H1 (cell line): Measurements from ENCODE around the gene CACNA2D3. TPM values are rescaled to one million over a fixed set of nuclear protein-coding genes. Genes with fewer than 3 reads are reported as not detected.

ENCODE experiments used
- CTCF ChIA-PET: fragments of 300-600 bp; sonication (Branson Sonifier 250); formaldehyde crosslinking; loops from one replicate; lab custom pipeline; 2021; ENCODE audit not compliant: partially characterized antibody; lab: Charles Lee
- POLR2A ChIA-PET: fragments of 300-600 bp; sonication (Branson Sonifier 250); formaldehyde crosslinking; loops from one replicate; lab custom pipeline; 2021; ENCODE audit warnings: inconsistent platforms; ENCODE audit not compliant: partially characterized antibody; lab: Charles Lee
- DNase-seq, 2 experiments: peaks; one replicate each; pipeline versions ENCODE4 v3.0.0 to v3.0.0-alpha.2; 2010 to 2022; ENCODE audit warnings: low spot score in 2 of 2, low read depth in 1 of 2, mixed read lengths in 1 of 2
- FAIRE-seq: peaks from 2 replicates; lab custom pipeline; 2011; peaks lifted over from hg19 to GRCh38; lab: Jason Lieb, UNC
- H2AFZ ChIP-seq: 2 replicates; pipeline ENCODE4 v1.8.1; 2012; ENCODE audit warnings: low read length, inconsistent platforms
- H2AK5ac ChIP-seq: 2 replicates; pipeline ENCODE4 v1.6.1; 2013; ENCODE audit warnings: low read depth, low read length
- H2BK120ac ChIP-seq: replicated peaks from 2 replicates; pipeline ENCODE3; 2013; ENCODE audit warnings: low read depth, low read length, inconsistent platforms
- H2BK12ac ChIP-seq: 2 replicates; pipeline ENCODE4 v1.6.1; 2013; ENCODE audit warnings: low read depth, low read length
- H2BK15ac ChIP-seq: 2 replicates; pipeline ENCODE4 v1.6.1; 2013; ENCODE audit warnings: low read length
- H2BK20ac ChIP-seq: 2 replicates; pipeline ENCODE4 v1.6.1; 2013; ENCODE audit warnings: low read length
- H2BK5ac ChIP-seq: 2 replicates; pipeline ENCODE4 v1.6.1; 2013; ENCODE audit warnings: low read depth, low read length
- H3K14ac ChIP-seq: 2 replicates; pipeline ENCODE4 v1.6.1; 2013; ENCODE audit warnings: inconsistent platforms; ENCODE audit not compliant: insufficient read length
- H3K18ac ChIP-seq: 2 replicates; pipeline ENCODE4 v1.6.1; 2013; ENCODE audit warnings: low read length; ENCODE audit errors: extremely low read depth
- H3K23ac ChIP-seq: 2 replicates; pipeline ENCODE4 v1.6.1; 2013; ENCODE audit warnings: inconsistent platforms; ENCODE audit not compliant: insufficient read length
- H3K23me2 ChIP-seq: 2 replicates; pipeline ENCODE4 v1.6.1; 2013; ENCODE audit warnings: low read depth, low read length
- H3K27ac ChIP-seq: 2 replicates; pipeline ENCODE4 v1.6.1; 2011; ENCODE audit warnings: low read depth, low read length, inconsistent platforms
- H3K27me3 ChIP-seq, 4 experiments: replicated peaks in 1 of 4; 1 replicate in 1 of 4; 2 replicates in 3 of 4; pipeline versions ENCODE4 v1.6.1 to v1.8.1; 2011 to 2013; ENCODE audit warnings: low read length in 3 of 4, mild to moderate bottlenecking in 3 of 4, inconsistent platforms in 2 of 4, mixed read lengths in 2 of 4, moderate library complexity in 1 of 4; ENCODE audit not compliant: control insufficient read depth in 3 of 4, insufficient read depth in 3 of 4; ENCODE audit errors: extremely low read depth in 1 of 4
- H3K36me3 ChIP-seq, 4 experiments: 2 replicates each; pipeline versions ENCODE4 v1.6.1 to v1.8.1; 2011 to 2013; ENCODE audit warnings: mild to moderate bottlenecking in 4 of 4, low read length in 3 of 4, moderate library complexity in 2 of 4, control low read depth in 1 of 4, inconsistent platforms in 1 of 4; ENCODE audit not compliant: insufficient read depth in 4 of 4, control insufficient read depth in 2 of 4
- H3K4ac ChIP-seq: replicated peaks from 2 replicates; pipeline ENCODE3; 2013; ENCODE audit warnings: low read length, low read depth, mixed read lengths, inconsistent platforms; ENCODE audit not compliant: insufficient read length
- H3K4me1 ChIP-seq, 4 experiments: replicated peaks in 1 of 4; 1 replicate in 1 of 4; 2 replicates in 3 of 4; pipeline versions ENCODE4 v1.6.1 to v1.8.1; 2011 to 2013; ENCODE audit warnings: low read length in 3 of 4, inconsistent platforms in 2 of 4, mixed read lengths in 1 of 4; ENCODE audit not compliant: insufficient read depth in 4 of 4, control insufficient read depth in 3 of 4
- H3K4me2 ChIP-seq, 2 experiments: 2 replicates each; pipeline versions ENCODE4 v1.6.1 to v1.8.1; 2011 to 2013; ENCODE audit warnings: low read depth in 2 of 2, low read length in 2 of 2, control low read depth in 1 of 2, inconsistent platforms in 1 of 2, mild to moderate bottlenecking in 1 of 2; ENCODE audit not compliant: insufficient read depth in 1 of 2
- H3K4me3 ChIP-seq, 4 experiments: fragments of 200-600, 300-600 bp in 1 of 4; sonication (generic), shearing (Covaris generic), sonication (Bioruptor Twin) in 1 of 4; 2 replicates each; pipeline versions ENCODE4 v1.5.1 to v1.8.1; 2011 to 2016; ENCODE audit warnings: low read length in 4 of 4, low read depth in 3 of 4, control low read depth in 2 of 4, inconsistent platforms in 2 of 4, mild to moderate bottlenecking in 2 of 4, mixed read lengths in 1 of 4, moderate library complexity in 1 of 4; ENCODE audit not compliant: insufficient read depth in 2 of 4; ENCODE audit errors: extremely low read depth in 1 of 4
- H3K56ac ChIP-seq: replicated peaks from 2 replicates; pipeline ENCODE3; 2013; ENCODE audit warnings: low read depth, mild to moderate bottlenecking, mixed read lengths, low read length, inconsistent platforms; ENCODE audit not compliant: insufficient read length
- H3K79me1 ChIP-seq: 2 replicates; pipeline ENCODE4 v1.6.1; 2013; ENCODE audit warnings: low read depth, low read length, control low read depth
- H3K79me2 ChIP-seq, 2 experiments: 2 replicates each; pipeline versions ENCODE4 v1.6.1 to v1.8.1; 2012 to 2013; ENCODE audit warnings: low read length in 2 of 2, mild to moderate bottlenecking in 2 of 2, inconsistent platforms in 1 of 2; ENCODE audit not compliant: insufficient read depth in 2 of 2, control insufficient read depth in 1 of 2
- H3K9ac ChIP-seq, 4 experiments: replicated peaks in 1 of 4; 1 replicate in 1 of 4; 2 replicates in 3 of 4; pipeline versions ENCODE4 v1.6.1 to v1.8.1; 2011 to 2013; ENCODE audit warnings: low read depth in 3 of 4, low read length in 3 of 4, control low read depth in 2 of 4, mild to moderate bottlenecking in 2 of 4, moderate library complexity in 2 of 4, inconsistent platforms in 1 of 4; ENCODE audit errors: extremely low read depth in 1 of 4
- H3K9me3 ChIP-seq, 2 experiments: 2 replicates each; pipeline versions ENCODE4 v1.6.1 to v1.8.1; 2012 to 2013; ENCODE audit warnings: mild to moderate bottlenecking in 2 of 2, moderate library complexity in 2 of 2, control low read depth in 1 of 2, inconsistent platforms in 1 of 2, low read depth in 1 of 2, low read length in 1 of 2, mixed read lengths in 1 of 2; ENCODE audit not compliant: insufficient read depth in 2 of 2
- H4K20me1 ChIP-seq, 2 experiments: replicated peaks in 1 of 2; 2 replicates each; pipeline versions ENCODE3 to v1.8.1; 2011 to 2013; ENCODE audit warnings: inconsistent platforms in 2 of 2, low read length in 2 of 2, mild to moderate bottlenecking in 1 of 2; ENCODE audit not compliant: insufficient read depth in 2 of 2, control insufficient read depth in 1 of 2
- H4K5ac ChIP-seq: 2 replicates; pipeline ENCODE4 v1.6.1; 2013; ENCODE audit warnings: low read length, low read depth, mixed read lengths, inconsistent platforms; ENCODE audit not compliant: insufficient read length
- H4K8ac ChIP-seq: 2 replicates; pipeline ENCODE4 v1.8.0; 2013; ENCODE audit warnings: mild to moderate bottlenecking, moderate library complexity, low read length, inconsistent platforms; ENCODE audit not compliant: insufficient read depth; ENCODE audit errors: extremely low read depth
- H4K91ac ChIP-seq: replicated peaks from 2 replicates; pipeline ENCODE3; 2013; ENCODE audit warnings: low read length, mixed read lengths, inconsistent platforms; ENCODE audit not compliant: insufficient read length
- E2F6 ChIP-seq: IDR thresholded peaks from 2 replicates; pipeline ENCODE4 v1.6.1; 2012; ENCODE audit warnings: inconsistent platforms
- EP300 ChIP-seq, 2 experiments: IDR thresholded peaks; 1 replicate in 1 of 2; 2 replicates in 1 of 2; pipeline ENCODE4 v1.6.1; 2011 to 2012; ENCODE audit warnings: low read depth in 2 of 2, low read length in 2 of 2, mild to moderate bottlenecking in 2 of 2, borderline replicate concordance in 1 of 2, inconsistent platforms in 1 of 2, moderate library complexity in 1 of 2
- EZH2 ChIP-seq: fragments of 200-600 bp; sonication (generic); IDR thresholded peaks from 2 replicates; pipeline ENCODE4 v1.7.1; 2012; ENCODE audit warnings: low read depth, mild to moderate bottlenecking, moderate library complexity, low read length, inconsistent platforms; ENCODE audit not compliant: severe bottlenecking
- KDM5A ChIP-seq: fragments of 200-600 bp; IDR thresholded peaks from 2 replicates; pipeline ENCODE4 v1.7.1; 2012; ENCODE audit warnings: mild to moderate bottlenecking, low read length, inconsistent platforms, mixed read lengths
- PHF8 ChIP-seq: fragments of 200-600 bp; sonication (generic); conservative IDR thresholded peaks from 2 replicates; pipeline ENCODE4 v1.7.1; 2012; ENCODE audit warnings: low read depth, mild to moderate bottlenecking, inconsistent platforms, low read length, moderate library complexity
- RBBP5 ChIP-seq: IDR thresholded peaks from 2 replicates; pipeline ENCODE4 v1.7.1; 2012; ENCODE audit warnings: low read depth, mild to moderate bottlenecking, inconsistent platforms, low read length, moderate library complexity, borderline replicate concordance
- SIRT6 ChIP-seq: IDR thresholded peaks from one replicate; pipeline ENCODE4 v1.7.1; 2012; ENCODE audit warnings: low read length, inconsistent platforms
- TAF1 ChIP-seq: IDR thresholded peaks from 2 replicates; pipeline ENCODE4 v1.6.1; 2011; ENCODE audit warnings: mild to moderate bottlenecking, low read depth, low read length
- WGBS, 2 experiments: shearing (Covaris generic) in 1 of 2; methylation state at CpG; one replicate each; pipeline versions ENCODE4 v1.1.6 to v1.1.7; 2013 to 2015; ENCODE audit warnings: low lambda C conversion rate in 2 of 2, mixed read lengths in 2 of 2, inconsistent platforms in 1 of 2, low coverage in 1 of 2, missing lambda C conversion rate in 1 of 2; ENCODE audit not compliant: insufficient replicate concordance in 2 of 2, insufficient coverage in 1 of 2, insufficient read length in 1 of 2; ENCODE audit errors: extremely low coverage in 1 of 2, missing lambda C conversion rate in 1 of 2; 5-methylcytosine and 5-hydroxymethylcytosine counted together
- polyA plus RNA-seq, 7 experiments: library from polyadenylated mRNA; depleted of rRNA in 3 of 7; stranded (reverse) in 5 of 7; unstranded in 2 of 7; fragments of >200 nt in 5 of 7; fragments of 200-250 nt in 2 of 7; gene quantifications; 1 replicate in 5 of 7; 2 replicates in 1 of 7; 4 replicates in 1 of 7; pipeline versions ENCODE4 v1.2.1 to v1.2.3, GENCODE V29; 2011 to 2013; ENCODE audit warnings: missing spikeins in 2 of 7, mixed read lengths in 2 of 7
- total RNA-seq: library from RNA; stranded (reverse); fragmentation: NEBNext Ultra II Directional; extraction: Animal tissue kit (Norgen Biotek cat#: 25700); gene quantifications from 2 replicates; pipeline ENCODE4 v1.2.1, GENCODE V29; 2021

CACNA2D3 gene
- total and polyA plus RNA-seq, 2 of the 8 experiments (the other 6 are each of a cell fraction or from before 2014, with no cell fraction given) = 1.5 to 1.8 TPM

- no peak overlapping the region for H3K4me3 ChIP-seq
- no peak overlapping the region for H2AFZ ChIP-seq
- H4K20me1 ChIP-seq = no peaks in the 10 kb centered on the region
- H3K14ac ChIP-seq = no peak overlapping the region
- H4K5ac ChIP-seq = no peak overlapping the region
- H3K79me2 ChIP-seq = no peaks in the 10 kb centered on the region
- CTCF ChIA-PET = interaction anchor here (1.0 to 2.2 kb wide), 3 partner anchors 10 to 299 kb away, joined by 3 to 6 read pairs (median 3); no protein-coding TSS in a partner anchor
- no peak overlapping the region for H2BK15ac ChIP-seq
- no peak overlapping the region for H4K8ac ChIP-seq
- H3K18ac ChIP-seq = no peak overlapping the region
- H3K79me1 ChIP-seq = no peaks in the 10 kb centered on the region
- no peak overlapping the region for H3K9ac ChIP-seq
- 92% methylated on average over 3 of the region's 3 CpGs; no CpG with 5 or more reads in 1 of the 2 experiments for WGBS, 2 experiments
- no peak overlapping the region for H2BK120ac ChIP-seq
- no peaks in the 10 kb centered on the region for H3K27me3 ChIP-seq
- H3K4me1 ChIP-seq = peaks cover 0 to 2% (median 0%) of the 10 kb centered on the region in 4 experiments; a peak in 1 of 7 replicates
- H3K9me3 ChIP-seq = no peaks in the 10 kb centered on the region
- H3K4me2 ChIP-seq = no peak overlapping the region
- H2BK5ac ChIP-seq = no peak overlapping the region
- H3K4ac ChIP-seq = no peak overlapping the region
- H2BK12ac ChIP-seq = no peak overlapping the region
- FAIRE-seq (no peak), DNase-seq (no peak)
- no peak overlapping the region for H4K91ac ChIP-seq
- POLR2A ChIA-PET = no interaction called here
- no peaks in the 10 kb centered on the region for H3K36me3 ChIP-seq
- peaks cover 2% of the 10 kb centered on the region; the same call in 1 of the 2 replicates for H3K23me2 ChIP-seq
- no peak overlapping the region for H3K27ac ChIP-seq
- H3K56ac ChIP-seq = no peak overlapping the region
- no peak overlapping the region for H3K23ac ChIP-seq
- H2BK20ac ChIP-seq = no peak overlapping the region
- no peak overlapping the region for H2AK5ac ChIP-seq
- TF ChIP-seq PHF8 = no peak
- TF ChIP-seq RBBP5 = no peak
- TF ChIP-seq SIRT6 = no peak
- no peak for TF ChIP-seq EP300 (IDR thresholded peaks at IDR 0.05; ENCODE audit: borderline replicate concordance in 1 of 2, low read depth in 2 of 2, low read length in 2 of 2)
- no peak for TF ChIP-seq EZH2
- TF ChIP-seq TAF1 = no peak
- TF ChIP-seq KDM5A = no peak
- TF ChIP-seq E2F6 = no peak
Measured at GRCh38 chr3:54237109-54237508, 114.8 kb downstream of the CACNA2D3 start.
